Esophagus squamous epithelium (tissue), 5 donors: ENCODE results near the gene FMO3. TPM values are rescaled to one million over a fixed set of nuclear protein-coding genes. Genes with fewer than 3 reads are reported as not detected.

Experiments
- DNase-seq: peaks from one replicate; lab custom pipeline; 2025; lab: John Stamatoyannopoulos, UW
- H3K27ac ChIP-seq, 4 donors: fragments of 200-600 bp; sonication (generic); one replicate each; pipeline ENCODE4 v1.5.1; 2016 to 2019; ENCODE audit warnings: mild to moderate bottlenecking in 1 of 4
- H3K27me3 ChIP-seq, 4 donors: fragments of 200-600 bp; sonication (generic); 1 replicate in 3 of 4; 2 replicates in 1 of 4; pipeline versions ENCODE4 v1.5.1 to v1.6.0; 2017 to 2021; ENCODE audit warnings: antibody characterized with exemption in 1 of 4
- H3K36me3 ChIP-seq, 3 donors: fragments of 200-600 bp; sonication (generic); one replicate each; pipeline ENCODE4 v1.5.1; 2016 to 2019
- H3K4me1 ChIP-seq, 3 donors: fragments of 200-600 bp; sonication (generic); one replicate each; pipeline ENCODE4 v1.5.1; 2017 to 2019
- H3K4me3 ChIP-seq, 4 donors: fragments of 200-600 bp; sonication (generic); 1 replicate in 3 of 4; 2 replicates in 1 of 4; pipeline ENCODE4 v1.5.1; 2016 to 2019; ENCODE audit warnings: mild to moderate bottlenecking in 2 of 4, moderate library complexity in 1 of 4
- H3K9me3 ChIP-seq, 3 donors: fragments of 200-600 bp; sonication (generic); one replicate each; pipeline ENCODE4 v1.5.1; 2016 to 2019
- POLR2A ChIP-seq, 4 donors: fragments of 450-650 bp; IDR thresholded peaks; one replicate each; pipeline ENCODE4 v1.6.1; 2017; ENCODE audit warnings: antibody characterized with exemption in 4 of 4, mild to moderate bottlenecking in 4 of 4, moderate library complexity in 3 of 4
- WGBS, 2 donors: methylation state at CpG; one replicate each; pipeline ENCODE4 v1.1.5; 2018; 5-methylcytosine and 5-hydroxymethylcytosine counted together
- intact Hi-C: fragments of 100-400 bp; cut with DNase I; formaldehyde crosslinking; loops from one replicate; pipeline ENCODE4 v1.15.0; 2022
- total RNA-seq, 4 donors: library from RNA; depleted of rRNA; stranded (reverse); fragments of >200 nt; gene quantifications; one replicate each; pipeline ENCODE4 v1.1.0, GENCODE V29; 2016
- TF ChIP-seq, protein P1 (sequence below), 6 experiments: fragments of 450-650 bp in 4 of 6; fragments of 200-600 bp in 2 of 6; sonication (generic) in 2 of 6; IDR thresholded peaks; one replicate each; pipeline ENCODE4 v1.5.1; 2016 to 2019; ENCODE audit warnings: antibody characterized with exemption in 6 of 6, mild to moderate bottlenecking in 4 of 6, moderate library complexity in 4 of 6
- donor health status: DM: yes; HTN: yes; CAD: no.

FMO3 gene
- total RNA-seq, 4 donors from 2014 or later: 0.45 to 8.6 (median 2.6) TPM

DNA sequence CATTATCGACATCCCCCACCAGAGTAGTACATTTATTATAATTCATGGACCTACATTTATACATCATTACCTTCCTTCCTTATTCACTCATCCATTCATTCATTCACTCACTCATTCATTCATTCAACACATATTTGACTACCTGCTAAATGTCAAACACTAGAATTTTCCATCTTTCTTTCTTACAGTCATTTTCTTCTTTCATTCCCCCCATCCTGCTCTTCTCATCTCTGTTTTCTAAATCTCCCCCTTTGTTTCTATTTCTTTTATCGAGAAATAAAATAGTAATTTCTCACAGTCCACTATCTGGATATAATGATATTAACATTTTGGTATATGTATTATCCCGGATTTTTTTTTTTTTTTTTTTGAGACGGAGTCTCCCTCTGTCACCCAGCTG lies 27.8 kb upstream of the FMO3 start:
- Histone ChIP-seq H3K36me3 (no peaks in the 10 kb centered on the region), H3K27me3 (no peaks in the 10 kb centered on the region), H3K27ac (no peak overlapping the region), H3K4me3 (no peak overlapping the region), H3K4me1 (no peaks in the 10 kb centered on the region), H3K9me3 (no peaks in the 10 kb centered on the region)
- intact Hi-C loops: no loop called here
- TF ChIP-seq, protein P1, sequence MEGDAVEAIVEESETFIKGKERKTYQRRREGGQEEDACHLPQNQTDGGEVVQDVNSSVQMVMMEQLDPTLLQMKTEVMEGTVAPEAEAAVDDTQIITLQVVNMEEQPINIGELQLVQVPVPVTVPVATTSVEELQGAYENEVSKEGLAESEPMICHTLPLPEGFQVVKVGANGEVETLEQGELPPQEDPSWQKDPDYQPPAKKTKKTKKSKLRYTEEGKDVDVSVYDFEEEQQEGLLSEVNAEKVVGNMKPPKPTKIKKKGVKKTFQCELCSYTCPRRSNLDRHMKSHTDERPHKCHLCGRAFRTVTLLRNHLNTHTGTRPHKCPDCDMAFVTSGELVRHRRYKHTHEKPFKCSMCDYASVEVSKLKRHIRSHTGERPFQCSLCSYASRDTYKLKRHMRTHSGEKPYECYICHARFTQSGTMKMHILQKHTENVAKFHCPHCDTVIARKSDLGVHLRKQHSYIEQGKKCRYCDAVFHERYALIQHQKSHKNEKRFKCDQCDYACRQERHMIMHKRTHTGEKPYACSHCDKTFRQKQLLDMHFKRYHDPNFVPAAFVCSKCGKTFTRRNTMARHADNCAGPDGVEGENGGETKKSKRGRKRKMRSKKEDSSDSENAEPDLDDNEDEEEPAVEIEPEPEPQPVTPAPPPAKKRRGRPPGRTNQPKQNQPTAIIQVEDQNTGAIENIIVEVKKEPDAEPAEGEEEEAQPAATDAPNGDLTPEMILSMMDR (IDR thresholded peaks at IDR 0.05): no peak
- no peak for TF ChIP-seq POLR2A (IDR thresholded peaks at IDR 0.05)
- no peak for DNase-seq
- WGBS, 2 donors: 76 to 82% methylated on average over 4 of the region's 4 CpGs

DNA sequence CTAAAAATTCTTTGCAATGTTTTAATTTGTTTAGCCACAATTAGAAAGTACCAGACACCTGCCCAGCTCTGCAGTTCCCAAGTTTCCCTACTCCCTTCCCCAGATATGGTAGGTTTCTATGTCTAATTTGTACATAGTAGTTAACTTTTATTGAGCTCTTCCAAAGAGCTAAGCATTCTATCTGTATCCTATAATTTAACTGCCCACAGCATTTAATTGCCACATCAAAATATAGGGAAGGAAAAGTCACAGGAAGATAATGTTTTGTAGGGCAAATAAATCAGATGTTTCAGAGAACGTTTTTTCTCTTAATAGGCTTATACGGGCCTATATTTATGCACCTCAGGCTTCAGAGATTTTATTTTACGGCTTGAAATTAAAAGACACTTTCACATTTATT lies 15.7 kb upstream of the FMO3 start:
- H3K27ac ChIP-seq: no peak overlapping the region
- DNase-seq: no peak
- no peaks in the 10 kb centered on the region for H3K36me3 ChIP-seq
- intact Hi-C loops: no loop called here
- no peaks in the 10 kb centered on the region for H3K4me1 ChIP-seq
- no peaks in the 10 kb centered on the region for H3K27me3 ChIP-seq
- TF ChIP-seq, protein P1 (IDR thresholded peaks at IDR 0.05): no peak
- no peak for TF ChIP-seq POLR2A (IDR thresholded peaks at IDR 0.05)
- no peak overlapping the region for H3K4me3 ChIP-seq
- WGBS, 2 donors: 76 to 83% methylated on average over 3 of the region's 3 CpGs
- no peaks in the 10 kb centered on the region for H3K9me3 ChIP-seq

DNA sequence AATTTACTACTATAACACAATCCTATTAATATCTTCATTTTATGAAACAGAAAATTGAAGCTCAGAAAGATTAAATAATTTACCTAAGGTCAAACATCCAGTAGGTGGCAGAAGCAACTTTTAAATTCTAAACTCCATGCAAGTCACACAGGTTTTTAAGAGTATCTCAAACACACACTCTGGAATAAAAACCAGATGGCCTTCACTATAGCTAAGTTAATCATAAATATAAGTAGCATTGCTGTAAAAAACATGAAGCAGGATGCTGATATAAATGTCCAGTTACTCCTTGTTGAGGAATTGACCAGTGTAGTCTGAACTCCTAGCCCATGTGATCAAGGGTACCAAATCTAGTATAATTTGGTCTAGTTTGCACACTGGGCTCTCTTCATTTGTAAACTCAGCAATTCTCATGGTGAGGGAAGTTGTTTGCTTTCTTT lies 9.4 kb upstream of the FMO3 start:
- Histone ChIP-seq H3K4me1 (peaks cover 5 to 30% (median 6%) of the 10 kb centered on the region in 3 donors), H3K9me3 (no peaks in the 10 kb centered on the region), H3K27ac (peak overlapping the region; percentile 38 to 75 (median 62)), H3K36me3 (no peaks in the 10 kb centered on the region), H3K27me3 (no peaks in the 10 kb centered on the region), H3K4me3 (no peak overlapping the region)
- no peak for DNase-seq
- TF ChIP-seq, protein P1 (IDR thresholded peaks at IDR 0.05): peak; percentile 35 to 69 (median 52)
- no peak for TF ChIP-seq POLR2A (IDR thresholded peaks at IDR 0.05)
- intact Hi-C loops: loop anchor here (5.0 to 10.0 kb wide), 3 partner anchors 103 to 233 kb away; partner anchors contain the start of genes FMO2 and FMO4

DNA sequence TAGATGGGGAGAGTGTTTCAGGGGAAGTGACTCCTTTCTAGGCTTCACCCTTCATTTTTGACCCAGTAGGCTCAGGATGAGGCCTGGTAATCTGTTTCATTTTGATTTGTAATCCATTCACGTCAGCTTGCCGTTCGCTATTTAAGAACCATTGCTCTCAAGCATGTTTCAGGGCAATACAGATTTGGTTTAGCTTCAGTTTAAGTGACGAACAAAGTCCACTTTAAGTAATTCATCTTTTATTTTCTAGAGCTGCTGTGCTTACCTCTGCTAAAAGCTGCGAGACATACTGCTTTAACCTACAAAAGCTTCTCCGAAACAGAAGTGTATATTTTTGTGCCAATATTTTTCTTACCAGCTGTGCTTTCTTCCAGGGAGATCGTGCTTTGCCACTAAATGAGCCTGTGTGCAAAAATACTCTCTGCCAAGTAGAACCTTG lies 8.9 kb upstream of the FMO3 start:
- 52 to 67% methylated on average over 7 of the region's 7 CpGs for WGBS, 2 donors
- TF ChIP-seq, protein P1 (IDR thresholded peaks at IDR 0.05): no peak
- TF ChIP-seq POLR2A (IDR thresholded peaks at IDR 0.05): no peak
- Histone ChIP-seq H3K4me3 (no peak overlapping the region), H3K4me1 (peaks cover 5 to 30% (median 6%) of the 10 kb centered on the region in 3 donors), H3K9me3 (no peaks in the 10 kb centered on the region), H3K27me3 (no peaks in the 10 kb centered on the region), H3K27ac (peak overlapping the region; percentile 38 to 75 (median 62)), H3K36me3 (no peaks in the 10 kb centered on the region)
- intact Hi-C loops: loop anchor here (5.0 to 10.0 kb wide), 3 partner anchors 103 to 233 kb away; partner anchors contain the start of genes FMO2 and FMO4
- DNase-seq: no peak

DNA sequence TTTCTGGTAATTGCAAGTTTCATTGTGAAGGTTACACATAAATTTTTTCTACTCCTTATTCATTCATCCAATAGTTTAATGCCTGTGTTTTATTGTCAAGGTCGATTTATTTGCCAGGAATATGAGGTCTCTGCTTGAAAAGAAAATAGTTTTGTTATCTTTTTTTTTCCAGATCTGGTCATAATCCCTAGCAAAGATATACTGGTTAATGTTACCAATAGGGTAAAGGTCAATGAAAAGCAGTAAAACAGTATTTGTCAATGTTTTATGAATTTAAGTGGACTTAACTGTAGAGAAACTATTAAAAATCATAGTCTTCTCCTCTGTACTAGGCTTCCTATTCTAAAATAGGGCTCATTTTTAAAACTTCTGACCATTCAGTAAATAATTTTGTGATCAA lies 8.1 kb upstream of the FMO3 start:
- WGBS, 2 donors: 19 to 50% methylated on average over 1 of the region's 1 CpG
- intact Hi-C loops: loop anchor here (5.0 to 10.0 kb wide), 3 partner anchors 102 to 232 kb away; partner anchors contain the start of genes FMO2 and FMO4
- H3K36me3 ChIP-seq: no peaks in the 10 kb centered on the region
- TF ChIP-seq, protein P1 (IDR thresholded peaks at IDR 0.05): no peak
- no peak for TF ChIP-seq POLR2A (IDR thresholded peaks at IDR 0.05)
- DNase-seq: no peak
- H3K4me1 ChIP-seq: peaks cover 5 to 30% (median 6%) of the 10 kb centered on the region in 3 donors
- H3K27me3 ChIP-seq: no peaks in the 10 kb centered on the region
- no peak overlapping the region for H3K4me3 ChIP-seq
- H3K9me3 ChIP-seq: no peaks in the 10 kb centered on the region
- H3K27ac ChIP-seq: peak overlapping the region in 2 of 4 donors; percentile 73 to 75
